CD4-positive, alpha-beta memory T cell (primary cell): Measurements from ENCODE around the gene SRC. TPM values are rescaled to one million over a fixed set of nuclear protein-coding genes. Genes with fewer than 3 reads are reported as not detected.
A peak's percentile ranks its signal among the peaks of the same experiment; 100 is the strongest.

Experiments used
- CTCF ChIA-PET: fragments of 350-600 bp; sonication (Branson Sonifier 250); formaldehyde crosslinking; loops from one replicate; lab custom pipeline; 2021; ENCODE audit warnings: inconsistent platforms; ENCODE audit not compliant: partially characterized antibody; lab: Charles Lee
- POLR2A ChIA-PET: fragments of 350-600 bp; sonication (Branson Sonifier 250); formaldehyde crosslinking; loops from one replicate; lab custom pipeline; 2021; ENCODE audit not compliant: partially characterized antibody; lab: Charles Lee
- DNase-seq, 5 donors: peaks; one replicate each; pipeline versions ENCODE4 v3.0.0 to v3.0.0-alpha.2; 2020 to 2022; ENCODE audit warnings: mixed read lengths in 1 of 5
- H3K27ac ChIP-seq: one replicate; pipeline ENCODE4 v1.7.0; 2013; ENCODE audit warnings: low read depth, low read length
- H3K27me3 ChIP-seq: 2 replicates; pipeline ENCODE4 v1.7.0; 2013; ENCODE audit warnings: mild to moderate bottlenecking, low read length, moderate library complexity; ENCODE audit not compliant: insufficient read depth
- H3K36me3 ChIP-seq: 2 replicates; pipeline ENCODE4 v1.7.0; 2013; ENCODE audit warnings: mild to moderate bottlenecking, low read length, moderate library complexity; ENCODE audit not compliant: insufficient read depth
- H3K4me1 ChIP-seq: 2 replicates; pipeline ENCODE4 v1.7.0; 2013; ENCODE audit warnings: mild to moderate bottlenecking, low read length, moderate library complexity; ENCODE audit not compliant: insufficient read depth
- H3K4me3 ChIP-seq, 2 donors: one replicate each; pipeline ENCODE4 v1.7.0; 2013; ENCODE audit warnings: low read length in 2 of 2, mild to moderate bottlenecking in 1 of 2
- H3K9me3 ChIP-seq, 2 donors: one replicate each; pipeline ENCODE4 v1.7.0; 2013; ENCODE audit warnings: low read length in 2 of 2, control low read depth in 1 of 2; ENCODE audit not compliant: control insufficient read depth in 1 of 2
- H3K27ac Mint-ChIP-seq, 7 donors: one replicate each; pipeline ENCODE4 v1.8.0; 2020 to 2021; ENCODE audit warnings: mixed read lengths in 7 of 7, mild to moderate bottlenecking in 6 of 7, inconsistent platforms in 3 of 7, moderate library complexity in 3 of 7
- H3K27me3 Mint-ChIP-seq, 2 donors: one replicate each; pipeline ENCODE4 v1.8.0; 2020 to 2021; ENCODE audit warnings: mixed read lengths in 2 of 2
- H3K36me3 Mint-ChIP-seq, 2 donors: one replicate each; pipeline ENCODE4 v1.8.0; 2020 to 2021; ENCODE audit warnings: mixed read lengths in 2 of 2, inconsistent platforms in 1 of 2, mild to moderate bottlenecking in 1 of 2
- H3K4me1 Mint-ChIP-seq, 4 donors: one replicate each; pipeline ENCODE4 v1.8.0; 2020 to 2021; ENCODE audit warnings: mixed read lengths in 4 of 4, mild to moderate bottlenecking in 1 of 4
- H3K4me3 Mint-ChIP-seq, 8 donors: one replicate each; pipeline ENCODE4 v1.8.0; 2020 to 2021; ENCODE audit warnings: mixed read lengths in 8 of 8, mild to moderate bottlenecking in 7 of 8, moderate library complexity in 6 of 8, inconsistent platforms in 3 of 8
- H3K9me3 Mint-ChIP-seq, 8 donors: one replicate each; pipeline ENCODE4 v1.8.0; 2020 to 2021; ENCODE audit warnings: mixed read lengths in 8 of 8, mild to moderate bottlenecking in 5 of 8, inconsistent platforms in 3 of 8, moderate library complexity in 1 of 8
- intact Hi-C: fragments of 100-400 bp; cut with micrococcal nuclease; formaldehyde crosslinking; loops from one replicate; pipeline ENCODE4 v1.15.1; 2023
- polyA plus RNA-seq, 2 donors: library from polyadenylated mRNA; unstranded; fragments of 300-500 nt; fragmentation: Illumina TruSeq; gene quantifications; one replicate each; pipeline ENCODE4 v1.2.3, GENCODE V29; 2021
- total RNA-seq, 2 experiments: library from RNA; stranded (reverse); gene quantifications; one replicate each; pipeline ENCODE4 v1.2.3, GENCODE V29; 2021

Gene SRC
- total and polyA plus RNA-seq, 4 experiments from 2014 or later = 0.32 to 4.5 (median 2.3) TPM

DNA sequence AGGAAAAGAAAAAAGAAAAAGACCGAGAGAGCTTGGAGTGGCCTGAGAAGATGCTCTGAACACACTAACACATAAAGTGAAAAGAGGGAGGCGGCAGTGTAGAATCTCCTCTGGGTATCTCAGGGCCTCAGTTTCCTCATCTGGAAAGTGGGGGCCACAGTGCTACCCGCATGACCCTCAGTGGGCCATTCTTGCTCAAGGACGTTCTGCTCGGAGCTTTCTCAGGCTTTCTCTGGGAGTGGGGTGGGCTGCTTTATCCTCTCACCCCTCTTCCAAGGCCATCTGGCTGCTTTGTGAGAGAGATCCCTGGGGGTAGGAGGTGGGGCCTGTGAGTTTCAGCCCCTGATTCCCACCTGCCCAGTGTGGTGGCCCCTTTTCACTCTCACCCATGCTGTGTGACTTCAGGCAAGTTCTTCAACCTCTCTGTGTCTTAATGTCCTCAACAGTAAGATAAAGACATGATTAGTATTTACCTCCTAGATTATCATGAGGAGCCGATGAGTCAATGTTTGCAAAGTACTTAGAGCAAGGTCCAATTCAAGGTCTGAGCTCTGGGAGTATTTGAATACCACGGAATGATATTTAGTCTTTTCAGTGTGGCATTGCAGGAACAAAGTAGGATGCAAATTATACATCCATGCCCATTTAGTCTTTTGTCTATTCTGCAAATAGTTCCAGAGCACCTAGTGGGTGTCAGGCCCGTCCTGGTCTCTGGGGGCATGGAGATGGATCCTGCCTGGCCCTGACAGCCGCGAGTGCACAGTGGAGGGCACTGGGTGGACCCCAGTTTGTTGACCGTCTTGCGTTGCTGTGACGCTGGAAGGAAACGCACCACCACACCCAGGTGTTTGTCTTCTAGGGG, 34.3 kb downstream of the SRC start:
- peaks cover 4% of the 10 kb centered on the region for H3K4me1 ChIP-seq
- H3K4me1 Mint-ChIP-seq = peaks cover 5 to 15% (median 6%) of the 10 kb centered on the region in 4 donors
- no peak overlapping the region for H3K27ac ChIP-seq
- no peaks in the 10 kb centered on the region for H3K27me3 Mint-ChIP-seq
- H3K36me3 ChIP-seq = no peaks in the 10 kb centered on the region
- H3K9me3 Mint-ChIP-seq = no peaks in the 10 kb centered on the region
- intact Hi-C loops = no loop called here
- DNase-seq = peak in 1 of 5 donors; percentile 19
- no peaks in the 10 kb centered on the region for H3K36me3 Mint-ChIP-seq
- no peak overlapping the region for H3K4me3 Mint-ChIP-seq
- no peaks in the 10 kb centered on the region for H3K27me3 ChIP-seq
- H3K9me3 ChIP-seq = no peaks in the 10 kb centered on the region
- POLR2A ChIA-PET = no interaction called here
- H3K27ac Mint-ChIP-seq = no peak overlapping the region
- H3K4me3 ChIP-seq = no peak overlapping the region
- CTCF ChIA-PET = interaction anchor here (0.6 kb wide), 1 partner anchor 81 kb away, joined by 3 read pairs; no protein-coding TSS in a partner anchor

DNA sequence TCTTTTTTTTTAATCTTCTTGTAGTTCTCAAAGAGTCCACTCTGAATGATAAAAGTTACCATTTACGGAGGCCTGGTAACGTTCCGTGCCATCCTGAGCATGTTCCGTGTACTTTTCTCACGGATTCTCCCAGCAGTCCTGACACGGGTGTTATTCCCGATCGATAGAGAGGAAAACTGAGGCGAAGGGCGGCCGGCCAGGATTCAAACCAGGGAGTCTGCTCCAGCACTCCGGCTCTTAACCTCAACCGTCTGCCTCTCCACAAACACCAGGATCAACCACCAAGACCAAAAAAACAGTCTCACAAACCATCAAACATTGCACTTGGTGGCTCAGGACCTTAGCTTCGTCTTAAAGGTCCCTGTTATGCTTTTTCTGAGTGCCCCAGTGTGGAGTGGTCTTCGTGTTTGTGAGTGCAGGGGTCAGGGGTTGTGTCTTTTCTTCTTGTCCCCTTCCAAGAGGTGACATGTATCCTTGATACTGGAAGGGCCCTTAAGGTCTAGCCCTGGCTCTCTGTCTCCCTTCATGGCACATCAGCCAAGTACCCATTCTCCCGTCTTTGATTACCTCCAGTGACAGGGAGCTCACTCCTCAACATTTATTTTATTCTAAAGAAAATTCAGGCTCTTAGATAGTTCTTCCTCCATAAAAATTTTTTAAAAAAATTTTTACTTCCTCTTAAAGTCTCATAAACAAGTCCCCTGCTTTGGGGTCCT, 35.1 kb downstream of the SRC start:
- peak in 1 of 5 donors; percentile 16 for DNase-seq
- no peak overlapping the region for H3K27ac Mint-ChIP-seq
- no peaks in the 10 kb centered on the region for H3K27me3 Mint-ChIP-seq
- no peak overlapping the region for H3K4me3 Mint-ChIP-seq
- H3K36me3 ChIP-seq = no peaks in the 10 kb centered on the region
- peaks cover 4% of the 10 kb centered on the region for H3K4me1 ChIP-seq
- no peak overlapping the region for H3K4me3 ChIP-seq
- H3K4me1 Mint-ChIP-seq = peaks cover 5 to 16% (median 7%) of the 10 kb centered on the region in 4 donors
- H3K27me3 ChIP-seq = no peaks in the 10 kb centered on the region
- intact Hi-C loops = no loop called here
- no peaks in the 10 kb centered on the region for H3K9me3 ChIP-seq
- H3K27ac ChIP-seq = no peak overlapping the region
- no peaks in the 10 kb centered on the region for H3K36me3 Mint-ChIP-seq
- no peaks in the 10 kb centered on the region for H3K9me3 Mint-ChIP-seq
- CTCF ChIA-PET = interaction anchor here (1.1 to 1.4 kb wide), 3 partner anchors 10 to 154 kb away, joined by 3 to 6 read pairs (median 3); no protein-coding TSS in a partner anchor
- POLR2A ChIA-PET = no interaction called here

- Histone ChIP-seq H3K27ac (no peak overlapping the region), H3K4me3 (no peak overlapping the region), H3K4me1 (peaks cover 4% of the 10 kb centered on the region), H3K36me3 (no peaks in the 10 kb centered on the region), H3K9me3 (no peaks in the 10 kb centered on the region), H3K27me3 (no peaks in the 10 kb centered on the region)
- Mint-ChIP-seq H3K27me3 (no peaks in the 10 kb centered on the region), H3K4me3 (peak overlapping the region in 1 of 8 donors; percentile 57), H3K4me1 (peaks cover 5 to 14% (median 7%) of the 10 kb centered on the region in 4 donors), H3K27ac (peak overlapping the region in 1 of 7 donors; percentile 23), H3K36me3 (no peaks in the 10 kb centered on the region), H3K9me3 (no peaks in the 10 kb centered on the region)
- CTCF ChIA-PET = interaction anchor here (1.1 to 1.4 kb wide), 3 partner anchors 11 to 153 kb away, joined by 3 to 6 read pairs (median 3); no protein-coding TSS in a partner anchor
- intact Hi-C loops = no loop called here
- POLR2A ChIA-PET = no interaction called here
- DNase-seq = peak in 1 of 5 donors; percentile 13
Observed at GRCh38 chr20:37381621-37382471, 35.9 kb downstream of the SRC start.

DNA sequence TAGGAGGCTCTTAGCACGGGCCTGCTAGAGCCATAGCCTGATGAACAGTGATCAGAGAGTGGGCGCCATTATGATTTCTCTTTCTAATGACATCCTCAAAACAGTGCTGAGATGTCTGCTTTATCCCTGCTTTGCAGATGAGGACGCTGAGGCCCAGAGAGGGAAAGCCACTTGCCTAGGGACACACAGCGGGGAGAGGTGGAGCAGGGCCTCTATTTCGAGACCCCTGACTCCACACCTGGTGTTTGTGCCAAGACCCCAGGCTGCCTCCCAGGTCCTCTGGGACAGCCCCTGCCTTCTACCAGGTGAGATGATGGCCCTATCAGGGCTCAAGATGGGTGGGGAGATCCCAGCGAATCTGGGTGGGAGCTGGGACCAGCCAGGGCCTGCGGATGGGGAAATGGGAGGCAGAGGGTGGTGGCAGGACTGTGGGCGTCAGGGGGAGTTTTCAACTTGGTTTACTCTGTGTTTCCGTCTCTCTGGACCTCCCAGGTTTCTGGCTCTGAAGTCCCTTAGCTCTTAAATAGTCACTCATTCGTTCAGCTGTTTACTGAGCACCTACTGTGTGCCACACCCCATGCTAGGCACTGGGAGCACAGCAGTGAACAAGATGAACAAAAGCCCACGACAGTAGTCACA, 36.7 kb downstream of the SRC start:
- peak overlapping the region; percentile 29 to 75 (median 50) for H3K4me3 Mint-ChIP-seq
- H3K36me3 Mint-ChIP-seq = no peaks in the 10 kb centered on the region

GRCh38 chr20:37383229-37383989, 37.5 kb downstream of the SRC start:
- H3K27ac Mint-ChIP-seq = peak overlapping the region in 3 of 7 donors; percentile 29 to 77 (median 53)

More for the DNA sequence above, 36.7 kb downstream of the SRC start:
- ChIA-PET POLR2A (no interaction called here), CTCF (interaction anchor here (1.0 kb wide), 1 partner anchor 112 kb away, joined by 3 read pairs; no protein-coding TSS in a partner anchor)
- Mint-ChIP-seq H3K4me1 (peaks cover 4 to 7% (median 6%) of the 10 kb centered on the region in 4 donors), H3K27me3 (no peaks in the 10 kb centered on the region), H3K9me3 (no peaks in the 10 kb centered on the region), H3K27ac (peak overlapping the region in 3 of 7 donors; percentile 3 to 77 (median 23))
- Histone ChIP-seq H3K36me3 (no peaks in the 10 kb centered on the region), H3K27me3 (no peaks in the 10 kb centered on the region), H3K9me3 (no peaks in the 10 kb centered on the region), H3K4me1 (peaks cover 4% of the 10 kb centered on the region), H3K27ac (no peak overlapping the region), H3K4me3 (no peak overlapping the region)
- intact Hi-C loops = no loop called here
- peak in 1 of 5 donors; percentile 18 for DNase-seq

More at GRCh38 chr20:37383229-37383989, 37.5 kb downstream of the SRC start:
- H3K4me1 ChIP-seq = peaks cover 4% of the 10 kb centered on the region
- Mint-ChIP-seq H3K36me3 (no peaks in the 10 kb centered on the region), H3K9me3 (no peaks in the 10 kb centered on the region), H3K27me3 (no peaks in the 10 kb centered on the region), H3K4me1 (peaks cover 4 to 7% (median 6%) of the 10 kb centered on the region in 4 donors), H3K4me3 (peak overlapping the region; percentile 39 to 76 (median 58))
- no peaks in the 10 kb centered on the region for H3K27me3 ChIP-seq
- ChIA-PET CTCF (interaction anchor here (1.0 to 1.9 kb wide), 4 partner anchors 13 to 113 kb away, joined by 3 to 5 read pairs (median 3); no protein-coding TSS in a partner anchor), POLR2A (interaction anchor here (0.5 kb wide), 1 partner anchor 1441 kb away, joined by 3 read pairs; no protein-coding TSS in a partner anchor)
- intact Hi-C loops = no loop called here
- DNase-seq = no peak
- H3K27ac ChIP-seq = no peak overlapping the region
- no peaks in the 10 kb centered on the region for H3K36me3 ChIP-seq
- H3K9me3 ChIP-seq = no peaks in the 10 kb centered on the region
- H3K4me3 ChIP-seq = no peak overlapping the region
